DND-41 (cell line): ENCODE measurements around the gene SKAP1.
"Not testable (repeated sequence)": the region's sequence is repeated elsewhere in the genome, so short reads cannot be mapped to it uniquely, and the experiment has no call there.

Experiments
- ATAC-seq: fragments of 200-7000 bp; cut with Tn5 transposase; 3 replicates; pipeline ENCODE4 v1.9.1; 2021; ENCODE audit warnings: low read depth; ENCODE audit not compliant: insufficient read depth
- DNase-seq: peaks from one replicate; pipeline ENCODE4 v3.0.0-alpha.2; 2020
- H2AFZ ChIP-seq: 2 replicates; pipeline ENCODE4 v1.6.0; 2012; ENCODE audit warnings: low read depth, low read length
- H3K27ac ChIP-seq: 2 replicates; pipeline ENCODE4 v1.5.1; 2012; ENCODE audit warnings: low read length, inconsistent platforms
- H3K27me3 ChIP-seq: fragments of 200-600 bp; sonication (generic); 2 replicates; pipeline ENCODE4 v1.6.0; 2012; ENCODE audit warnings: low read length, mild to moderate bottlenecking, inconsistent platforms; ENCODE audit not compliant: insufficient read depth, poor library complexity
- H3K36me3 ChIP-seq: 2 replicates; pipeline ENCODE4 v1.5.1; 2012; ENCODE audit warnings: low read length, inconsistent platforms; ENCODE audit not compliant: insufficient read depth
- H3K4me1 ChIP-seq: 2 replicates; pipeline ENCODE4 v1.5.1; 2012; ENCODE audit warnings: mild to moderate bottlenecking, low read length; ENCODE audit not compliant: insufficient read depth
- H3K4me2 ChIP-seq: 2 replicates; pipeline ENCODE4 v1.6.0; 2012; ENCODE audit warnings: mild to moderate bottlenecking, moderate library complexity, low read length, inconsistent platforms; ENCODE audit not compliant: insufficient read depth
- H3K4me3 ChIP-seq, 2 experiments: fragments of 200-600 bp in 1 of 2; shearing (Covaris generic) in 1 of 2; 2 replicates each; pipeline ENCODE4 v1.5.1; 2012 to 2016; ENCODE audit warnings: inconsistent platforms in 2 of 2, low read length in 2 of 2, mild to moderate bottlenecking in 2 of 2, low read depth in 1 of 2, moderate library complexity in 1 of 2
- H3K79me2 ChIP-seq: 2 replicates; pipeline ENCODE4 v1.6.0; 2012; ENCODE audit warnings: low read length, inconsistent platforms; ENCODE audit not compliant: insufficient read depth
- H3K9ac ChIP-seq: 2 replicates; pipeline ENCODE4 v1.6.0; 2012; ENCODE audit warnings: low read depth, mild to moderate bottlenecking, inconsistent platforms, low read length, moderate library complexity
- H3K9me3 ChIP-seq: 2 replicates; pipeline ENCODE4 v1.5.1; 2012; ENCODE audit warnings: low read length, moderate library complexity, mild to moderate bottlenecking, inconsistent platforms; ENCODE audit not compliant: insufficient read depth, severe bottlenecking
- H4K20me1 ChIP-seq: 2 replicates; pipeline ENCODE4 v1.6.0; 2012; ENCODE audit warnings: low read length; ENCODE audit not compliant: insufficient read depth
- CTCF ChIP-seq: IDR thresholded peaks from 2 replicates; pipeline ENCODE4 v1.5.1; 2012; ENCODE audit warnings: borderline replicate concordance, low read length, moderate library complexity, mild to moderate bottlenecking; ENCODE audit not compliant: poor library complexity, severe bottlenecking; ENCODE audit errors: extremely low read depth
- EZH2 ChIP-seq: IDR thresholded peaks from 3 replicates; pipeline ENCODE4 v1.6.1; 2012; ENCODE audit warnings: borderline replicate concordance, low read depth, mild to moderate bottlenecking, moderate library complexity, low read length, inconsistent platforms; ENCODE audit not compliant: severe bottlenecking

Gene SKAP1

GRCh38 chr17:48253975-48254374, 176.0 kb downstream of the SKAP1 start:
- Histone ChIP-seq H4K20me1 (no peaks in the 10 kb centered on the region), H2AFZ (no peak overlapping the region), H3K9me3 (no peaks in the 10 kb centered on the region), H3K79me2 (no peaks in the 10 kb centered on the region), H3K27ac (no peak overlapping the region), H3K27me3 (peaks cover 54% of the 10 kb centered on the region), H3K36me3 (no peaks in the 10 kb centered on the region), H3K4me1 (no peaks in the 10 kb centered on the region), H3K9ac (no peak overlapping the region), H3K4me3 (no peak overlapping the region), H3K4me2 (no peak overlapping the region)
- ATAC-seq (no peak), DNase-seq (no peak)
- no peak for TF ChIP-seq EZH2
- TF ChIP-seq CTCF = no peak

- Histone ChIP-seq H3K27me3 (peaks cover 48% of the 10 kb centered on the region), H3K27ac (no peak overlapping the region), H3K36me3 (no peaks in the 10 kb centered on the region), H3K4me1 (no peaks in the 10 kb centered on the region), H2AFZ (no peak overlapping the region), H3K9me3 (no peaks in the 10 kb centered on the region), H3K4me3 (no peak overlapping the region), H3K4me2 (no peak overlapping the region), H4K20me1 (no peaks in the 10 kb centered on the region), H3K79me2 (no peaks in the 10 kb centered on the region), H3K9ac (no peak overlapping the region)
- no peak for DNase-seq
- TF ChIP-seq CTCF (no peak), EZH2 (no peak)
- no peak for ATAC-seq
Measured at GRCh38 chr17:48251950-48252349, 178.1 kb downstream of the SKAP1 start.

GRCh38 chr17:48250949-48251348, 179.1 kb downstream of the SKAP1 start:
- no peaks in the 10 kb centered on the region for H3K4me1 ChIP-seq
- H3K79me2 ChIP-seq = no peaks in the 10 kb centered on the region
- no peak overlapping the region for H3K9ac ChIP-seq
- no peaks in the 10 kb centered on the region for H3K36me3 ChIP-seq
- no peak for DNase-seq
- H2AFZ ChIP-seq = no peak overlapping the region
- no peaks in the 10 kb centered on the region for H4K20me1 ChIP-seq
- peaks cover 45% of the 10 kb centered on the region for H3K27me3 ChIP-seq
- no peak overlapping the region for H3K4me3 ChIP-seq
- no peak overlapping the region for H3K27ac ChIP-seq
- no peak for ATAC-seq
- TF ChIP-seq EZH2 = no peak
- H3K4me2 ChIP-seq = no peak overlapping the region
- no peaks in the 10 kb centered on the region for H3K9me3 ChIP-seq

GRCh38 chr17:48250059-48250458, 180.0 kb downstream of the SKAP1 start:
- not testable (repeated sequence) for ATAC-seq, H3K9me3 ChIP-seq, H2AFZ ChIP-seq, H3K27ac ChIP-seq, H3K79me2 ChIP-seq, H3K36me3 ChIP-seq, H3K4me1 ChIP-seq, H4K20me1 ChIP-seq, DNase-seq, H3K4me3 ChIP-seq, H3K9ac ChIP-seq, H3K4me2 ChIP-seq
- H3K27me3 ChIP-seq = peaks cover 43% of the 10 kb centered on the region
